A549 treated with CpdA at 1 μM for 4 hours (cell line): Measurements from ENCODE around the gene ATL1. TPM values are rescaled to one million over a fixed set of nuclear protein-coding genes. Genes with fewer than 3 reads are reported as not detected.

Experiments
- total RNA-seq: library from RNA; stranded (reverse); fragments of 200-300 nt; extraction: Qiagen RNA extraction; gene quantifications from 5 replicates; pipeline ENCODE4 v1.2.3, GENCODE V29; 2022; ENCODE audit warnings: low read depth

ATL1 gene
- total RNA-seq = 3.9 to 6.3 TPM (median 4.7 TPM) in 5 replicates

DNA sequence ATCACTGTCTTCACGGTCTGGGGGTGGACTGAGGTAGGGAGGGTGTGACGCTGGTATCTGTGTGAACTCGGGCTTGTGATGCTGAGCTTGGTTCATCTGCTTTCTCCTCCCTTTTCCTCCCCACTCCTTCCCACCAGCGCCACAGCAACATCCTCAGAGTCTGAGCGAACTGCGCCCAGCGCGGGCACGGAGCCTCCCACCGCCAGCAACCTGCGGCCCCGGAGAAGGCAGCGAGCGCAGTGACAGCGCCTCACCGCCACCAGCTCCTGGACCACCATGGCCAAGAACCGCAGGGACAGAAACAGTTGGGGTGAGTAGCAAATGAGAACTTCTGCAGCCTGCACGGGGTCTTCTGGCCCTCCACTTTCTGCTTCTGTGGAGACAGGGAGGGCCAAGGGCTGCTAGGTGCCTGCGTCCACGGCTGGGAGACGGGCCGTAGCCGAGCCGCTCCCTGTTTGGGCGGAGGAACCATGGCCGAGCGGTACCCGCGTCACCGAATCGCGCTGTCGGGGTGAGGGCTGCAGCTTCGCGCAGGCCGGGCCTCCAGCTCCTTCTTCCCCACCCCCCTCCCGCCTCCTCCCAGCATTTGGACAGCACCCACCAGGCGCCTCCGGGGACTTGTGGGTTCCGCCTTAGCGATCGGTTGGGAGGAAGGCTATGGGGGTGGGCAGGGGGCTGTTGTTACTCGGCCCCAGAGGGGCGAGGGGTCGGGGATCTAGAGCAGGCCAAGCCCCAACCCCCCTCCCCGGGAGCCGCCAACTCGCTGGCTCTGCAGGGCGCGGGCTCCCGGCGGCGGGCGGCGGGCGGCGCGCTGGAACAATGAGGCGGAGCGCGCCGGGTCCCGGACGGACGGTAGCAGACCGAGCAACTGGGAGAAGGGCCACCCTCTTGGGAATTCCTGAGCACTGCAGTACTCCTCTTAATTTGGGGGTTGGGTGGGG, at the start of gene ATL1:
ATL1 (plus strand) TSS at position 156 of the 941 bp plus-strand sequence; CDS start at position 277, 121 bp downstream.

DNA sequence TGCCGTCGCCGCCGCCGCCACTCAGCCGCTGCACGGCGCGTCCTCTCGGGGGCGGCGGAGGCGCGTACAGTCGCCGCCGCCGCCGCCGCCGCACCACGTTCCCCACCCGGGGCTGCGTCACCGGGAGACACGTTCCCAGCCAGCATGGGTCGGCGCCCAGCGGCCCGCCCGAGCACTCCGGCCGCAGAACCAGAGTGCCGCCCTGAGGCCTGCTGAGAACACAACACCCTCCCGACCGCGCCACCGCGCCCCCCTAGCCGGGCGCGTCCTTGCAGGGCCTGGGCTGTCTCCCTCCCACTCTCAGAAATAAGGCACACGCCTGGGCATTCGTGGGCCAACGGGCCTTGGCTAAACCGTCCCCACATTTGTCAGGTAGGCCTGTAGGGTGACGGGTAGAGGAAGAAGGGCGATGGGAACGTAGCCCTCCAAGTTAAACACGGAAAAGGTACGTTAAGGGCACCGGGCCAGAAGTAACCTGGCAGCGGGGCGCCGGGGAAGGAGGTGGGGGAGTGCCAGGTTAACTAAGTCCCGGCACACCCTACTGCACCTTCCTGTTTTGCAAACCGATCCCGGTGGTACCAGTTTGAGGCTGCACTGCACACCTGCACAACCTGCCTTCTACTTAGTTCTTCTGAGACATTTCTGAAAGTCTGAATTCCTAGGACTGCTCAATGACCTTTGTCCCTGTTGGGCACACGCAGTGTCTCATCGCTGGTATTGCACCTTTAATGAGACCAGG, 27.3 kb upstream of the ATL1 start, which contains the start of gene MAP4K5:
MAP4K5 (minus strand) TSS at position 68 of the 739 bp plus-strand sequence. CDS start 520 bp downstream, outside the sequence.

DNA sequence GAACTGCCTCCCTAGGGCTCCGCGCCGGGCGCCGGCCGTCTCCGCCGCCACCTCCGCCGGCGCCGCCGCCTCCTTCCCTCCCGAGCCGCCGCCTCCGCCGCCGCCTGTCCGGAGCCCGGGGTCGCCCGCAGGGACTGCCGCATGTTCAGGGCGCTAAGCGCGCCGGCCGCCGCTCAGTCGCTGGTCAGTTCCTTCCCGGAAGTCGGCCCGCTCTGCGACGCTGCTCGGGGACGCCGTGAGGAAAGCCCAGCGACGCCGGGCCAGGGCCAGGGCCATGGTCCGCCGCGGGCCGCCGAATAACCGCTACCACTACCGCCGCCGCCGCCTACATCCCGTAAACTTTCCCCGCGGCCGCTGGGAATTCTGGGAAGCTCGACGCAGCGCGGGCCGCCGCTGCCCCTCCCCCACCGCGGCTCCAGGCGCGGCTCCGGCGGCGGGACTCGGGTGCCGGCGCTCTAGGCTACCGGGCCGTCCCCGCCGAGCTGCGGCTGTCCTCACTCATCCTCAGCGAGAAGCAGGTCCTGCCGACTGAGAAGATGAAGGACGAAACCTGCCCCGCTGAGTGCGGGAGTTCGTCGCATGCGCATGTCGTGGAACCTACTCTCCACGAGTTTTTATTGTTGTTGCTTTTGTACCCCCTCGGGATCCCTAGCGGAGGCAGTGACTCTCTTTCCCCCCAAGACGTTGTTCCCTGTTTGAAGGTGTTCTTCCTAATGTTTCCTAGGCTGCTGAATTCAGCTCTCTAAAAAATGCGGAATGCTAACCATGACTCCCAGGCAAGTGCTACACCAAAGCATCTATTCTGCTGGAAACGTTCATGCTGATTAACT, 108.3 kb downstream of the ATL1 start, which contains the start of gene SAV1:
SAV1 (minus strand) TSS at position 311 of the 830 bp plus-strand sequence. CDS start 339 bp downstream, outside the sequence.

Other genes with a start within 250 kb of the ATL1 start
- gene L2HGDH, start 247.9 kb upstream of the ATL1 start, total RNA-seq = 9.7 to 11.8 TPM (median 10.2 TPM) in 5 replicates
- gene DMAC2L, start 247.8 kb upstream of the ATL1 start, total RNA-seq = 12.2 to 15.3 TPM (median 12.4 TPM) in 5 replicates
- 2.2 to 23.2 TPM (median 7.2 TPM) in 5 replicates for gene CDKL1, start 163.3 kb upstream of the ATL1 start, total RNA-seq
- 34.3 to 44.1 TPM (median 41.3 TPM) in 5 replicates for gene MAP4K5, start 27.6 kb upstream of the ATL1 start, total RNA-seq
- 19.1 to 25.1 TPM (median 23.3 TPM) in 5 replicates for gene SAV1, start 108.2 kb downstream of the ATL1 start, total RNA-seq